NCI-H2196 (cell line): ENCODE measurements around the gene TLCD5.
A peak's percentile ranks its signal among the peaks of the same experiment; 100 is the strongest.

ENCODE experiments used
- DNase-seq: peaks from one replicate; lab custom pipeline; 2025; ENCODE audit not compliant: unreplicated experiment; lab: John Stamatoyannopoulos, UW

The TLCD5 gene

DNA sequence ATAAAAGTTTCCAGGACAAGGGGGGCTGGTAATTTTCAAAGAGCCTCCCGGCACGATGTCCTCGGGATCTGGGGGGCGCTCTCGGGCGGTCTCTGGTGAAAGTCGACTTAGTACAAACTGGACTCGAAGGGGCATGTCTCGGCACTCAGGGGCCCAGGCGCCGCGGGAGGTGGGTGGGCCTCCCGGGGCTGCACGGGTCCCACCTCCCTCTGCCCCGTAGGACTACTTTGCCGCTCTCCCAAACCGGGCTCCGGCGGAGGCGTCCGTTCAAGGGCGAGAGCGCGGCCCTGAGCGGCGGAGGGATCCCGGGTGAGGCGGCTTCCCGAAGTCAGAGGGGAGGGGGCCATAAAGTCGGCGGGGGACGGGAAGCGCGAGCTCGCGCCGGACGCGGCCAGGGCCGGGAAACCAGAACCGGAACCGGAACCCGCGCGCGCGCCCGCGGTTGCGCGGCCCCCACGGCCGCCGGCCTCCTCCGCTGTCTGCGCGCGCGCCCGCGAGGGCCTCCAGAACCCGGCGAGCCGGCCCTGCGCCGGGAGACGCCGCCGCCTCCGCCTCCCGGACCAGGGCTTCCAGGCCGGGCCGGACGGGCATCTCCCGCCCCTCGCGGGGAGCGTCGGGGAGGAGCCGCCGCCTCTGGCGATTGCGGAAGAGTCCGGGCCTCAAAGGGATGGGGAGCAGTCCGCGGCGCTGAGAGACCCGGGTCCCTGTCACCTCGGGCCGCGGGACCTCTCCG is 11.0 kb downstream of the TLCD5 start, which contains the start of gene ARHGEF12:
Gene ARHGEF12 (plus strand): TSS at position 506 of the 733 bp plus-strand sequence. CDS start 831 bp downstream, outside the sequence.
- peak; percentile 96 for DNase-seq

GRCh38 chr11:120336641-120337354 is 11.7 kb downstream of the TLCD5 start:
- peak; percentile 51 for DNase-seq

DNA sequence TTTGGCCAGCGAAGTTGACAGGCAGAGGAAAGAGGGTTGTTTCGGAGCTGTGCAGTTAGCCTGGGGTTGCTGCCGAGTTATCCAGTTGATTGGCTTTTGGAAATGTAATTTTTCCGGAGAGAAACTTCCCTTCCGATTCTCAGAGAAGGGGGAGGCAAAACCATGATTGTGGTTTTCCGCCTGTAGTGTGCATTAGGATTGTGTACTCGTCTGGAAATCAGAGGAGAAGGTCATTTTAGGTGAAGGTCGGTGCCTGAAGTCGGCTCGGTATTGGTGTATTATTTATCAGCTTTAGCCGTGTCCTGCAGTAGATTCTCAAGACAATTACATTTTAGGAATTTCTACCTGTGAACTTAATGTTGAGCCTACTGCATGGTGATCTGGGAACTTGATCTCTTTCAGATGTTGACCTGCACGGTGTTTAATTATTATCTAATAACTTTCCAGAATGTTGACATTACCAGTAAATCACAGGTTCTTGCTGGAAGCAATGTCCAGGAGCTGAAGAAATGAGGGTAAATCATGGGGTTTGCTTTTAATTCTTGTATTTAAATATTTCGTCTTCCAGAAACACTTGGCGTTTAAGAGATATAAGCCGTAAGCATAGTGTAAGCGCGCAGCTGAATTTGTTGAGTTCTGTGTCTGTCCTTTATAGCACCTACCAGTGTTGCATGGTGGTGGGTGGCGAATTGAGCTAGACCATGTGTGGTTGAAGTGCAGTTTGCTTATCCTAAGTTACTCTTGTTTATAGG is 12.4 kb downstream of the TLCD5 start:
- no peak for DNase-seq

- no peak for DNase-seq
These were observed 13.2 kb downstream of the TLCD5 start for GRCh38 chr11:120338107-120338933.

DNA sequence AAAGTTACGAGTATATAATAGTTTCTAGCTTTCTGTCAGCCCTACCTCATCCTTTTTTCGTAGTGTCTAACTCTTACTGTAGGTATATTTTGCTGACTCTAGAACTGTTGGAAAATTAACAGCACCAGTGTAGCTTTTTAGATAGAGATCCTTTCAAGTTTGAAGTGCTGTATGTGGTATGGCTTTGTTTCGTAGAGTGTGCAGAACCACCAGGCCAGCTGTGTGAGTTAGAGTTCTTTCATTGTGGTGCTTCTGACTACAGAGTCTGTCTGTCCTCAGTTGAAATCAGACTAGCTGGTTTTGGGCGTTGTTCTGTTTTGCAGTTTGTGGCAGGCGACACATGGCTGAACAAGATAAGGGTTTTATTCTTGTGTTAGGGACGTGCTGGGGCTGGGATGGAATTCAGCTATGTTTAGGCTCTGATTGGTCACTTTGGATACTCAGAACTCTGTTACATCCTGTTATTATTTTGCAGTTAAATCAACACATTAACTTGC is 14.3 kb downstream of the TLCD5 start:
- no peak for DNase-seq

DNA sequence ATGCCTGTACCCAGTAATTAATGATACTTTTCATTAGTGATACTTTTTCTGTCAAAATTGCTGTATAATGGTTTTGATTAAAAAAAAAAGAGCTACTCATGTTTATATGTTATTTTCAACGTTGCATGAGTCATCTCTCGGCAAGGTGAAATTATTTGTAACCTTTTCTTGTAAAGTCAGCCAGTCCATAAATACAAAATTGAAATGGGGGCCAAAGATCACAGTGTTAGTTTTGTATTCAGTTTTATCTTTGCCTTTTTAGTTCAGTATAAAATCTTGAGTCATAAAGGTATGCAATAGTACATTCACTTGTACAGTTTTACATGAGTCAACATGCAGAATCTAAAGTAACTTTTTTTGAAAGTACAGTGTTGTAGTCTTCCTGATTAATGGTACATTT is 15.4 kb downstream of the TLCD5 start:
- DNase-seq, result no peak

- DNase-seq, result no peak
These were observed 17.1 kb downstream of the TLCD5 start for GRCh38 chr11:120342226-120342625.

DNA sequence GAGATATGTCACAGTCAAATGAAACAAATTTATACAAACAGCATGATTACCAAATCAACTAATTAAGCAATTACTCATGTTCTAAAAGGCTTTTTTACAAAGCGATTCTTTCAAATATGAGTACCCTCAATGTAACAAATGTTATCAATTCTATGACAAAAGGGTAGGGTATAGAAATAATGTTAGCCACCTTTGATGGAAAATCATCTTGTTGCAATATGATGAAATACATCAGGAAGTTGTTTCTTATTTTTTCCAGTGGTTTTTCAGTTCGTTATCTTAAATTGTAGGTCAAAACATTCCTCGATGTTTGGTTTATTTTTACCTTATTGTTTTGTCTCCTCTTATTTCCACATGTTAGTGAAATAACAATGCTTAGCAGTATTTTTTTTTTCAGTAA is 17.6 kb downstream of the TLCD5 start:
- DNase-seq, result no peak

DNA sequence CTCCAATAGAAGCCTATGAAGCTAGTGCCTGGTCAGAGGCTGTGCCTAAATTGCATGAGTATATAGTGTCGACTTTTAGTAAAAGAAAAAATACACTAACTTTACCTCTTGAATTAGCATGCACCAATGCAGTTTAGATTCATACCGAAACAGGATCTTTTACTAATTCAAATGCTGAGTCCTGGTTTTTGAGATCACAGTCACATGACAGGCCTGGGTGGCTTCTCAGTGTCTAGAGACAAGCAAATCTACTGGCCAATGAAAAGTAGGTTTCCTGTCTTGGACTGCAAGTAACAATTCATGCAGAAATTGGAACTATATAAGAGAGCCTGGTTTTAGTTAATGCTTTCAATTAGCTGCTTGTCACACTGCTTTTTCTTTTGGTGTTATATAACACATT is 18.3 kb downstream of the TLCD5 start:
- DNase-seq, result no peak

DNA sequence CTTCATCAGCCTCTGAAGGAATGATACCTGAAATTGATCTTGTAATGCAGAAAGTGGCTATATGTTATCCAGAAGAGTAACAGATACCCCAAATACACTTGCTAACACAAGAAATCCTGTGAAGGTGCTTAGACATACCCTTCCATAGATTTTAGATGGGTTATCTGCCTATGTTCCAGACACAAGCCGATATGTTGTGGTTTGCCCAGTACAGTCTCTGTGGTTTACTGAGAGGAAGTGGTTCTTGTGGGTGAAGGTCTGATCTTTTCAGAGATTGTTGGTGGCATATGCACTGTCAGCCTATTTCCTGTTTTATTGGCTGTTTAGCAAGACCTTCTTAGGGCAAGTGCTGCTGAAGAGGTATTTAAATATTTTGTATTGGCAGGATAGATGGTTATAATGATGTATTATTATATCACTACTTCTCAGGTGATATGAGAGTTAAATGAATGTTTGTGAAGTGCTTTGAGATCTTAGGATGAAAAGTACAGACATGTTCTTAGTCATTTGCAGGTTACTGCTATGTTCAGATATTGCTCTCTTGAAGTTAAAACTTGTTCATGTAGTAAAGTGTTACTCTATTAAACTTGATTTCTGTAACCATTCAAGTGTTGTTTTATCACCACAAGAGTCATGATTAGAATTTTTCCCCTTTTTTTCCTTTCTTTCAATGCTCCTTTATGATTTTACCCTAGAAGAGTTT is 19.4 kb downstream of the TLCD5 start:
- peak; percentile 10 for DNase-seq

- no peak for DNase-seq
These were observed 21.1 kb downstream of the TLCD5 start for GRCh38 chr11:120346233-120346632.

DNA sequence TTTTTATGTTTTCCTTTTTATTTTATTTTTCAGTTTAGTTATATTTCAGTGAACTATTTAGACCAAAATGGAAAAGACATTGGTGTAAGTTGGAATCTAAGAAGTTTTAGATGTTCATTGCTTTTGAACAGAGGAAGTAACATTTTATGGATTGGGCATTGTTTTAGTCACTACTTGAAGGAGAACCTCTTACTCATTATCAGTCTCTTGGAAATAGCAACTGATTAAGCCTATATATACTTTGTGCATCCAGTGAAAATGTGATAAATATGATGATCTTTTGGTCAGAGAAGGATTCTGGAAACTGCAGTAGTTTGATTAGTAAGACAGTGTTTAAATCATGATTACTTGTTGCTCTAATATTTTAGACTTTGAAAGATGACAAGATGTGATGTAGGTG is 25.5 kb downstream of the TLCD5 start:
- no peak for DNase-seq

GRCh38 chr11:120352405-120352804 is 27.3 kb downstream of the TLCD5 start:
- no peak for DNase-seq

DNA sequence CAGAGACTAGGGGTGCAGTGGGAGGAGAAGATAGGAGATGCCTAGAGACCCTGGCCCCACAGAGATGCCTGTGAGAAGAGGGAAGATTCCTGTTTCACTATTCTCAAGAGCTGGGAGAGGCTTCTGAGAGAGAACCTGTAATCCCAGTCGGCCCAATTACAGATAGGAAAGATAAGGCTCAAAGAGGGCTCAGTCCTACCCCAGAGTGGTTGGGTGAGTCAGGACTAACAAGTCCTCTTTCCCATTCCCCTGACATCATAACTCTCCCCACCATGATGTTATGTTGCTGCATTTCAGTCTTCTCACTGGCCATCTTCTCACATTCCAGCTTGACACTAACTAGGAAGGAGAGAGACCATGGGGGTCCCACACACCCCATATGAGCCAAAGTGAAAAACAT is 29.0 kb downstream of the TLCD5 start:
- DNase-seq, result no peak

DNA sequence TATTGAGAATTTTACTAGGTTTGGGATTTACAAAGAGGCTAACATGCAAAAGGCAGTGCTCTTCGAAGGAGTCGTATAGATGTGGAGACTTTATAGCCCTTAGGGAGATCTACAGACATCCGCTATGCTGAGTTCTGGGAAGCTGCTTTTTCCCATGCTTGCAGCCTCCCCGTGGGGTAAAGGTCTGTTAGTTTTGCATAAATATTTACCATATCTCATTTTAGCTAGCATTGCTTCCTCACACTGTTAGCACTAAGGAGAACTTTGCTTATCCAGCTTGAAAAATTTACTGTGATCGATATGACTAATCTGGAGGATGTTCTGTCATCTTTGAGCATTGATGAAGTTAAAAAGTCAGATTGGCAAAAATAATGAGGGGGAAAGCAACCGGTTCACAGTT is 29.7 kb downstream of the TLCD5 start:
- DNase-seq, result no peak

- no peak for DNase-seq
These were observed 32.5 kb downstream of the TLCD5 start for GRCh38 chr11:120357620-120358019.

GRCh38 chr11:120358729-120359128 is 33.6 kb downstream of the TLCD5 start:
- DNase-seq, result no peak

GRCh38 chr11:120363436-120363835 is 38.3 kb downstream of the TLCD5 start:
- DNase-seq, result no peak

DNA sequence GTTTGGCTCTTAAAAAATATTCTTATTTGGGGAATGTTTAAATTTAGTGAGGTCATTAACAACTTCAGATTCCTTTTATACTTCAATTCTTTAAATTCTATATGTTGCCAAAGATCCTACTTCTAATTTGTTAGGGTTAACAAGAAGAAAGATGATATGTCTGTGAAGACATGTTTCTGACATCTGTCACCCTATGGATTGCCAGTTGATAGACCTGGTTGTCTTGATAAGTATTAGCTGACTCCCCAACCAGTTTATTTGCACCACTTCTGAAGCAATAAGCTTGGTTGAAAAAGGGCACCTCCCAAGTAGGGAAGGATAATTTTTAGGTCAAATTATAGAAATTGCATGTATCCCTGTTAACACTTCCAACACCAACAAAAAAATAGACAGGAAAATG is 40.4 kb downstream of the TLCD5 start:
- DNase-seq, result no peak

GRCh38 chr11:120372296-120372695 is 47.2 kb downstream of the TLCD5 start:
- DNase-seq, result no peak
